Measurements from ENCODE around the gene WWOX.

Gene WWOX

GRCh38 chr16:78838276-78838675 lies 738.8 kb downstream of the WWOX start:
- no peak for TF ChIP-seq CTCF (IDR thresholded peaks at IDR 0.05; ENCODE audit: control insufficient read depth, insufficient read depth, low read depth, low read length, missing control alignments)
- no peak for DNase-seq (ENCODE audit: low read depth)
- no peak overlapping the region for H3K4me3 ChIP-seq (ENCODE audit: control insufficient read depth, low read depth, low read length)

GRCh38 chr16:78842950-78843349 lies 743.5 kb downstream of the WWOX start:
- no peak for TF ChIP-seq CTCF (IDR thresholded peaks at IDR 0.05; ENCODE audit: control insufficient read depth, insufficient read depth, low read depth, low read length, missing control alignments)
- no peak overlapping the region for H3K4me3 ChIP-seq (ENCODE audit: control insufficient read depth, low read depth, low read length)
- DNase-seq (ENCODE audit: low read depth): no peak

- no peak overlapping the region for H3K4me3 ChIP-seq (ENCODE audit: control insufficient read depth, low read depth, low read length)
- no peak for TF ChIP-seq CTCF (IDR thresholded peaks at IDR 0.05; ENCODE audit: control insufficient read depth, insufficient read depth, low read depth, low read length, missing control alignments)
- no peak for DNase-seq (ENCODE audit: low read depth)
These were observed 744.5 kb downstream of the WWOX start for GRCh38 chr16:78843978-78844377.

- TF ChIP-seq CTCF (IDR thresholded peaks at IDR 0.05; ENCODE audit: control insufficient read depth, insufficient read depth, low read depth, low read length, missing control alignments): no peak
- H3K4me3 ChIP-seq (ENCODE audit: control insufficient read depth, low read depth, low read length): no peak overlapping the region
- no peak for DNase-seq (ENCODE audit: low read depth)
These were observed 745.2 kb downstream of the WWOX start for GRCh38 chr16:78844682-78845081.

GRCh38 chr16:78851266-78851665 lies 751.8 kb downstream of the WWOX start:
- no peak for TF ChIP-seq CTCF (IDR thresholded peaks at IDR 0.05; ENCODE audit: control insufficient read depth, insufficient read depth, low read depth, low read length, missing control alignments)
- H3K4me3 ChIP-seq (ENCODE audit: control insufficient read depth, low read depth, low read length): no peak overlapping the region
- DNase-seq (ENCODE audit: low read depth): no peak

GRCh38 chr16:78852081-78852635 lies 752.7 kb downstream of the WWOX start:
- no peak overlapping the region for H3K4me3 ChIP-seq (ENCODE audit: control insufficient read depth, low read depth, low read length)
- no peak for DNase-seq (ENCODE audit: low read depth)
- TF ChIP-seq CTCF (IDR thresholded peaks at IDR 0.05; ENCODE audit: control insufficient read depth, insufficient read depth, low read depth, low read length, missing control alignments): no peak

GRCh38 chr16:78862022-78862421 lies 762.6 kb downstream of the WWOX start:
- no peak overlapping the region for H3K4me3 ChIP-seq (ENCODE audit: control insufficient read depth, low read depth, low read length)
- no peak for DNase-seq (ENCODE audit: low read depth)
- TF ChIP-seq CTCF (IDR thresholded peaks at IDR 0.05; ENCODE audit: control insufficient read depth, insufficient read depth, low read depth, low read length, missing control alignments): no peak
